K562 (cell line): Measurements from ENCODE around the gene FXN. TPM values are rescaled to one million over a fixed set of nuclear protein-coding genes. Genes with fewer than 3 reads are reported as not detected.

Experiments
- CC2D1A ChIP-seq: fragments of 450-650 bp; IDR thresholded peaks from 2 replicates; pipeline ENCODE4 v1.6.1; 2017; ENCODE audit warnings: mild to moderate bottlenecking
- CCNT2 ChIP-seq: IDR thresholded peaks from 2 replicates; pipeline ENCODE4 v1.6.1; 2011; ENCODE audit warnings: borderline replicate concordance, low read depth, mild to moderate bottlenecking, moderate library complexity, mixed read lengths, low read length; ENCODE audit not compliant: insufficient read length; ENCODE audit errors: extremely low read depth
- CTBP1 ChIP-seq: fragments of 450-650 bp; IDR thresholded peaks from 2 replicates; pipeline ENCODE4 v1.6.1; 2016; ENCODE audit warnings: borderline replicate concordance
- DMBX1 ChIP-seq: fragments of 250-450 bp; sonication (Bioruptor Pico); IDR thresholded peaks from 2 replicates; pipeline ENCODE4 v1.8.0; 2022; ENCODE audit warnings: inconsistent platforms, mild to moderate bottlenecking, moderate library complexity, borderline replicate concordance
- E2F6 ChIP-seq, 2 experiments: IDR thresholded peaks; 2 replicates each; pipeline ENCODE4 v1.6.1; 2011; ENCODE audit warnings: borderline replicate concordance in 1 of 2, control low read depth in 1 of 2, low read depth in 1 of 2, low read length in 1 of 2, mild to moderate bottlenecking in 1 of 2, mixed read lengths in 1 of 2, moderate library complexity in 1 of 2; ENCODE audit not compliant: insufficient read depth in 1 of 2, insufficient read length in 1 of 2, poor library complexity in 1 of 2, severe bottlenecking in 1 of 2; ENCODE audit errors: extremely low read depth in 1 of 2
- ESRRA ChIP-seq: fragments of 450-650 bp; IDR thresholded peaks from 2 replicates; pipeline ENCODE4 v1.6.1; 2014; ENCODE audit warnings: low read depth, mild to moderate bottlenecking, moderate library complexity, borderline replicate concordance
- FOXM1 ChIP-seq, 2 experiments: fragments of 450-650 bp in 1 of 2; sonication (generic) in 1 of 2; formaldehyde crosslinking in 1 of 2; IDR thresholded peaks; 2 replicates each; pipeline versions ENCODE4 v1.6.1 to v1.9.0; 2017 to 2022; ENCODE audit warnings: low read depth in 2 of 2, mild to moderate bottlenecking in 2 of 2, missing genetic modification reagents in 1 of 2, moderate library complexity in 1 of 2
- FUS ChIP-seq: fragments of 200-400 bp; formaldehyde crosslinking; optimal IDR thresholded peaks from 2 replicates; pipeline ENCODE3; 2017; ENCODE audit warnings: low read depth, low read length
- HDAC1 ChIP-seq, 2 experiments: fragments of 450-650 bp; IDR thresholded peaks; 2 replicates each; pipeline ENCODE4 v1.6.1; 2016 to 2017; ENCODE audit warnings: inconsistent platforms in 1 of 2, mild to moderate bottlenecking in 1 of 2, moderate library complexity in 1 of 2
- HNRNPUL1 ChIP-seq: fragments of 200-400 bp; formaldehyde crosslinking; IDR thresholded peaks from 2 replicates; pipeline ENCODE4 v1.6.1; 2017; ENCODE audit warnings: low read length
- ID3 ChIP-seq, 2 experiments: fragments of 250-450 bp in 1 of 2; fragments of 450-650 bp in 1 of 2; sonication (Bioruptor Pico) in 1 of 2; IDR thresholded peaks; 2 replicates each; pipeline versions ENCODE4 v1.6.1 to v1.8.0; 2016 to 2021; ENCODE audit warnings: mild to moderate bottlenecking in 2 of 2, moderate library complexity in 2 of 2, missing compliant biosample characterization in 1 of 2, missing genetic modification characterization in 1 of 2
- KDM5B ChIP-seq: fragments of 200-600 bp; sonication (generic); IDR thresholded peaks from 2 replicates; pipeline ENCODE4 v1.6.1; 2012; ENCODE audit warnings: low read depth, mild to moderate bottlenecking, moderate library complexity, low read length, control low read depth, inconsistent platforms; ENCODE audit not compliant: insufficient replicate concordance
- L3MBTL2 ChIP-seq: fragments of 450-650 bp; IDR thresholded peaks from 2 replicates; pipeline ENCODE4 v1.6.1; 2016; ENCODE audit warnings: mild to moderate bottlenecking, moderate library complexity
- MCM5 ChIP-seq: fragments of 450-650 bp; IDR thresholded peaks from 2 replicates; pipeline ENCODE4 v1.6.1; 2016; ENCODE audit warnings: low read depth
- MYC ChIP-seq, 2 experiments: fragments of 250-450 bp in 1 of 2; sonication (Bioruptor Pico) in 1 of 2; IDR thresholded peaks; 2 replicates each; pipeline versions ENCODE4 v1.5.1 to v1.6.1; 2012 to 2021; ENCODE audit warnings: low read depth in 2 of 2, borderline replicate concordance in 1 of 2, improper control_type of control experiment in 1 of 2, low read length in 1 of 2, mild to moderate bottlenecking in 1 of 2, moderate library complexity in 1 of 2
- NR0B1 ChIP-seq: fragments of 450-650 bp; IDR thresholded peaks from one replicate; pipeline ENCODE4 v1.6.1; 2018; ENCODE audit warnings: mild to moderate bottlenecking, moderate library complexity; ENCODE audit not compliant: partially characterized antibody
- PCBP2 ChIP-seq: fragments of 200-400 bp; formaldehyde crosslinking; IDR thresholded peaks from 2 replicates; pipeline ENCODE4 v1.6.1; 2018; ENCODE audit warnings: low read length, low read depth, mild to moderate bottlenecking, moderate library complexity; ENCODE audit not compliant: poor library complexity, severe bottlenecking
- RBBP5 ChIP-seq: fragments of 200-600 bp; sonication (generic); IDR thresholded peaks from 2 replicates; pipeline ENCODE4 v1.6.1; 2012; ENCODE audit warnings: borderline replicate concordance, mild to moderate bottlenecking, low read length, control low read depth, inconsistent platforms; ENCODE audit not compliant: insufficient read depth, poor library complexity, severe bottlenecking
- SIN3A ChIP-seq, 2 experiments: fragments of 150-350 bp in 1 of 2; IDR thresholded peaks; 2 replicates each; pipeline ENCODE4 v1.6.1; 2011 to 2016; ENCODE audit warnings: borderline replicate concordance in 2 of 2, low read depth in 2 of 2, low read length in 2 of 2, mild to moderate bottlenecking in 2 of 2, moderate library complexity in 2 of 2; ENCODE audit not compliant: control insufficient read depth in 1 of 2
- STAT5A ChIP-seq: IDR thresholded peaks from 2 replicates; pipeline ENCODE4 v1.6.1; 2012; ENCODE audit warnings: low read length, inconsistent platforms, borderline replicate concordance
- ZNF551 ChIP-seq: fragments of 250-450 bp; sonication (Bioruptor Pico); IDR thresholded peaks from 2 replicates; pipeline ENCODE4 v1.5.0; 2021; ENCODE audit warnings: mild to moderate bottlenecking, moderate library complexity
- polyA plus RNA-seq, 8 experiments: library from polyadenylated mRNA; depleted of rRNA in 4 of 8; stranded (reverse) in 5 of 8; unstranded in 3 of 8; fragments of >200 nt; fragmentation: Nextera tagmentation in 2 of 8; fragmentation: Illumina TruSeq in 1 of 8; extraction: Ambion mirVana in 2 of 8; extraction: Trizol in 1 of 8; gene quantifications; 2 replicates each; pipeline versions ENCODE4 v1.2.1 to v1.2.3, GENCODE V29; 2011 to 2014; ENCODE audit warnings: inconsistent platforms in 1 of 8, missing spikeins in 1 of 8
- total RNA-seq, 7 experiments: library from RNA; depleted of rRNA in 6 of 7; stranded (reverse); fragments of >200 nt in 6 of 7; fragmentation: Illumina TruSeq in 2 of 7; extraction: Trizol in 2 of 7; gene quantifications; 2 replicates each; pipeline versions ENCODE4 v1.2.1 to v1.2.3, GENCODE V29; 2011 to 2021; ENCODE audit warnings: low replicate concordance in 1 of 7

FXN gene
- total and polyA plus RNA-seq, 9 of the 15 experiments (the other 6 are each of a cell fraction or from before 2014, with no cell fraction given): 7.6 to 51.5 (median 30.3) TPM

- TF ChIP-seq E2F6 (IDR thresholded peaks at IDR 0.05; ENCODE audit: borderline replicate concordance in 1 of 2, extremely low read depth in 1 of 2, insufficient read depth in 1 of 2, insufficient read length in 1 of 2, low read depth in 1 of 2, low read length in 1 of 2, poor library complexity in 1 of 2, severe bottlenecking in 1 of 2) (peak; percentile 59 to 78), HNRNPUL1 (no peak), CCNT2 (peak; percentile 62), MYC (IDR thresholded peaks at IDR 0.05; ENCODE audit: low read depth, low read length) (peak; percentile 95), MYC (CRISPR knock-in tag; IDR thresholded peaks at IDR 0.05; ENCODE audit: borderline replicate concordance, low read depth) (no peak), MCM5 (no peak), SIN3A (IDR thresholded peaks at IDR 0.05; ENCODE audit: borderline replicate concordance in 2 of 2, control insufficient read depth in 1 of 2, low read depth in 2 of 2, low read length in 2 of 2) (peak in 1 of 2 experiments; percentile 71; a peak in 1 of 4 replicates), NR0B1 (no peak), RBBP5 (peak; percentile 74), ZNF551 (CRISPR knock-in tag) (no peak), CC2D1A (peak; percentile 47; the same call in 1 of the 2 replicates), ESRRA (peak; percentile 65; the same call in 1 of the 2 replicates), ID3 (CRISPR knock-in tag; IDR thresholded peaks at IDR 0.05) (no peak), ID3 (tag; IDR thresholded peaks at IDR 0.05) (peak; percentile 49; the same call in 1 of the 2 replicates), STAT5A (peak; percentile 23; the same call in 1 of the 2 replicates), DMBX1 (CRISPR knock-in tag) (no peak), L3MBTL2 (peak; percentile 86), CTBP1 (peak; percentile 97), HDAC1 (IDR thresholded peaks at IDR 0.05) (peak in 1 of 2 experiments; percentile 63; a peak in 2 of 4 replicates), FOXM1 (IDR thresholded peaks at IDR 0.05; ENCODE audit: low read depth) (0 out of 2 replicates have a peak, but pooled peaks have one; percentile 17), FOXM1 (CRISPR knock-in tag; IDR thresholded peaks at IDR 0.05; ENCODE audit: low read depth) (0 out of 2 replicates have a peak, but pooled peaks have one; percentile 62), KDM5B (peak; percentile 52), PCBP2 (no peak), FUS (no peak)
Observed at GRCh38 chr9:69035438-69036308, at the start of gene FXN (continued).
